Measurements from ENCODE around the gene SAP30BP.

GRCh38 chr17:75630071-75630917 is 36.8 kb upstream of the SAP30BP start:
- TF ChIP-seq SMC3 (IDR thresholded peaks at IDR 0.05; ENCODE audit: borderline replicate concordance, low read length) (no peak), POLR2A (IDR thresholded peaks at IDR 0.05; ENCODE audit: low read depth, low read length) (no peak), RCOR1 (conservative IDR thresholded peaks at IDR 0.05; ENCODE audit: low read depth, low read length) (no peak), CTCF (IDR thresholded peaks at IDR 0.05 in 2 of 3, conservative IDR thresholded peaks at IDR 0.05 in 1 of 3; ENCODE audit: control insufficient read depth in 2 of 3, extremely low read depth in 1 of 3, insufficient read depth in 1 of 3, low read depth in 3 of 3, low read length in 3 of 3) (no peak), GABPA (IDR thresholded peaks at IDR 0.05; ENCODE audit: low read depth) (no peak)
